SKM-1 treated with dmso at 0.1 percent for 144 hours (cell line): ENCODE results near the gene BCAS3.

Experiments used
- DNase-seq: peaks from one replicate; lab custom pipeline; 2025; ENCODE audit not compliant: unreplicated experiment; lab: John Stamatoyannopoulos, UW

The BCAS3 gene

DNA sequence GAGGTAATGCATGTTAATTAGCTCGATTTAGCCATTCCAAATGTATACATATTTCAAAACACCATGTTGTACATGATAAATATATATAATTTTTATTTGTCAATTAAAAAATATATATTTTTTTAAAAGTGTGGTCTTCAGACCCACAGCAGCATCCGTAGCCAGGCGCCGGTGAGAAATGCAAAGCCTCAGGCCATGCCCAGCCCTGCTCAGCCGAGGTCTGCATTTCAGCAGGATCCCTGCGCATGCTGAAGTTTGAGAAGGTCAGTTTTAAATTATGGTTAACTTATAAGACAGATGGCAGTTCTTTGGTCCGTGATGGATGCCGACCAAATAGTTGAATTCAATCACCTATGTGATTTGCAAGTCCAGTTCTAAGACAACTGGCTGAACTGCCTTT lies 694.0 kb downstream of the BCAS3 start:
- DNase-seq: no peak

DNA sequence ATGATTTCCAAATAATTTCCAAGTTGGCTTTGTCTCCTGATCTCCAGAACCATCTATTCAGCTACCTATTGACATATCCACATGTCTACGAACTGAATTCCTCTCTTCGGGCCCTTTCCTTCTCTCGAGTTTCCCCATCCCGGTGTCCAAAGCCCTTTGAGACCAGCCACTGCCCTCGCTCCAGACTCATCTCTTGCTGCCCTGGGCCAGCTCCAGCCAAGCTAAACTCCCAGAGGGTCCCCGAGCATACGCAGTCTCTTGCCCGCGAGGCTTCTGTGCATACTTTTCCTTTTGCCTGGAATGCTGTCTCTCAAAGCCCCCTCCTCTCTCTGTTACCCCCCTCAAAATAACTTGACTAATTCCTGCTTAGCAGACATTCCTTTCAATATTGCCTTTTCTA lies 694.8 kb downstream of the BCAS3 start:
- DNase-seq: no peak

DNA sequence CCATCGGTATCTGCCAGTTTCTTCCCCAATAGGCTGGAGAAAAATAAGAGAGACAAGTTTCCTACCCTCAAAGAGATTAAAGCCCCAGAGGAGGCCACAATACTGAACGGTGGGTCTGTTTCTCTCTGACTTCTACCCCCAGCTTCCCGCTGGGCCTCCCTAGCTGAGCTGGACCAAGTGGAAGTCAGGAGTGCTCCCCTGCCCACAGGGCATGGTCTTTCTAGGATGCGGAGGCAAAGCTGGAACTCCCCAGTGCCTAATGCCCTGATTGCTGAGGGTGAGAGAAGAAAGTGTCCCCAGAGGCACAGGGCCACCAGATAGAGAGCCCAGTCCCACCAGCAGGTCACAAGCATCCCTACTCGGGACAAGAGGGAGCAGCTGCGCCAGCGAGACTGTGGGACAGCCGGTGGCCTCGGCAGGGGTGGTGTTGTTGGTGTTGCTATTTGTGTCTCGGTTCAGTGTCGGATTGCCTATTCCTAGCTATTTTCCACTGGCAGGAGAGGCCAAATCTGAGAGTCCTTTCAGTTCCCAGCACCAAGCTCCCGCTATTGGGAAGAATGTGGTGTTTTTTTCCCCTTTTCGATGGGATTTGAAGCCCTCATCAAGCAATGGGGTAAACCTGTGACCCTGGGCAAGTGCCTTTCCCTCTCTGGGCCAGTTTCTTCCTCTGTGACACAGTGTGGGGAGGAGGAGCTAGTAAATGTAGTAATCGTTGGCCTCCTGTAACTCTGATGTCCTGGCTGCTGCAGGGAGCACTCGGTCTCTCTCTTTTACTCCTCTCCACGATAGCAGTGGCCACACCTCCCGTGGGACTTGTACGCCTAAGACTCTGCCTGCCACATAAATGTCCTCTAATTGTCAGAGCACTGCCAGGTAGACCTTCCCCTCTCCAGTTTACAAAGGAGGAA lies 699.5 kb downstream of the BCAS3 start:
- DNase-seq: no peak

DNA sequence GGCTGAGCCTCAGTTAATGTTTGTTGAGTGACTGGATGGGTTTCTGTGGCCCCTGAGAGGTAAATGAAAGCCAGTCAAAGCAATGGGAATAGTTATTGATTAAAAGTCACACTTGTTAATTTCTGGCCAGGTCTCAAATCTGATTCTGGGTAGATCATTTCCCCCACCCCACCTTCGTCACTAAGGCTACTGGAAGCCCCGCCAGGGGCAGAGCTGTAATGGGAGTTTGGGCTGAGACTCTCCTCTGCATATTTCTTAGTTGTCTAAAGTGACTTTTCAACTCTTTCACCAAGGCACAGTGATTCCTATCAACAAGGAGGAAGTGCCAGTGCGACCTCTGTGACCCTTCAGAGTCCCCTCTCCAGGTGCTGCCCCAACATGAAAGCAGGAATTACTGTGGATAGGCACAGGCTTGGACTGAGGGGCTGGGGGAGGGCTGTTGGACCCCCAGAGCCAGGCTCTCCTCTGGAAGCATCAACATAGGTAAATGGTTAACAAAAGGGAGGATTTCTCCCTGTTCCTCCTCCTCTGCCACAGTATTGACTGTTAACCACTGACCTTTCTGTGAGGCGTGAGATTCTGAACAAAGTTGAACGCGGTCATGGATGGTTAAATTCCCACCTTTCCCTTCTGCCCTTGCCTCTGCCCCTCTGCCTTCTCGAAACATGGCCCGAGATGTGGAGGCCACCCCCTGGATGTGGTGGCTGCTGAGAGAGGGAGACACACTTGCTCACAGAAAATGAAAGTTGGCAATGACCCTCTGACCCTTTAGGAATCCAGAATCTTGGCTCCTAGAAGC lies 701.2 kb downstream of the BCAS3 start:
- no peak for DNase-seq

DNA sequence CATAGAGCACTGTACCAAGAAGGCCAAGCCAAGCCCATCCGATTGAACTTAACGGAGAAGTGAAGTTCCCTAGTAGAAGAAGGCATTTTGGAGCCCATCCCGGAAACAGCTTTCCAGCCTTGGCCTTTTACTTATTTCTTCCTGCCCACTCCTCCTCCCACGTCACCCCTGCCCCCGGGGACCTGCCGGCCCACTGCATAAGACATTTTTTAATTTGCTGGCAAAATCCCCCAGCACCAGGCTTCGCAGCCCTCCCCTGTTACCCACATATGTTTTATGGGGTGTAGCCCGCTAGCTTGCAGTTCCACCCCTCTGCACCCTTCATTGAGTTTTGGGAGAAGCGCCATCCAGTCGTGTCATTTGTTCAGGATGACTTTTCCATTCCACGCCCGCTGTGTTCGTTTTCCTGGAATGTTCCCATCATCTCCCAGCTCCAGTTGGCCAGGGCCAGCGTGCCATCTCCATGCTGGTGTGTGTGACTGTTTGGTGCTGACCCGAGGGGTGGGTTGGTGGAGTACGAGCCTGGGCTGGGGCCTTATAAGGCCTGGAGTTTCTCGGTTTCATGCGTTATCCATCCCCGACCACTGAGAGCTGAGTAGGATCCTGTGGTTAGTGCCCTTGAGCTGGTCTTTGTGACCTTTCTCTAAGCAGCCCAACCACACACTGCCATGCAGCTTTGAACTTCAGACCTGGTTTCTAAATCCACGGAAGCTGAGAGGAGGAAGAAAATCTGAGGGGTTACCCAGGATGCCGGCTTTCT lies 702.0 kb downstream of the BCAS3 start:
- DNase-seq: no peak

DNA sequence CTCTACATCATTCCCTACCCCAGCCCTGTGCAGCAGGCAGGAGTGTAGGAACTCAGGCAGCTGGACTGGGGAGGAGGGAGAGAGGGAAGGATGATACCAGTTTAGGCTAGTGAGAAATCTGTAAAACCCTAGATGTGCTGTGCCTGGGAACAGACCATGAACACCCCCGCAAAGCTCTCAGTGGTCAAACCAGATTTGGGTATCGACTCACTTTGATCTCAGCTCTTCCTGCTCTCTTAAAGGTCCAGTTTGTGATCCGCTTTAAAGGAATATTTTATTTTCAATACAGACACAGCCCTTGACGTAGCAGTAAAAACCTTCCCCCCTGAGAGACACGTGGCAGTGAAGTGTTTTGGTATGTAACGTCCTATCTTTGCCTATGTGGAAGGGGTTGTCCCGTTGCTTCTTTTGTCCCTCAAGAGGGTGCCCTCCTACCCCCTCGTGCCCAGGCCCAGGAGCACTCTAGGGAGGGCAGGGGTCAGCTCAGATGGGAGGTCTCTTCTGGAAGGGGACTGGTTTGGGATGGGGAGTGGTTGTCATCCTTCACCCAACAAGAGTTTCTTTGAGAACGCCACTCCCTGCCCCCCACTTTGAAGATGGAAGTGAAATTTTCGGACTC lies 702.7 kb downstream of the BCAS3 start:
- no peak for DNase-seq

DNA sequence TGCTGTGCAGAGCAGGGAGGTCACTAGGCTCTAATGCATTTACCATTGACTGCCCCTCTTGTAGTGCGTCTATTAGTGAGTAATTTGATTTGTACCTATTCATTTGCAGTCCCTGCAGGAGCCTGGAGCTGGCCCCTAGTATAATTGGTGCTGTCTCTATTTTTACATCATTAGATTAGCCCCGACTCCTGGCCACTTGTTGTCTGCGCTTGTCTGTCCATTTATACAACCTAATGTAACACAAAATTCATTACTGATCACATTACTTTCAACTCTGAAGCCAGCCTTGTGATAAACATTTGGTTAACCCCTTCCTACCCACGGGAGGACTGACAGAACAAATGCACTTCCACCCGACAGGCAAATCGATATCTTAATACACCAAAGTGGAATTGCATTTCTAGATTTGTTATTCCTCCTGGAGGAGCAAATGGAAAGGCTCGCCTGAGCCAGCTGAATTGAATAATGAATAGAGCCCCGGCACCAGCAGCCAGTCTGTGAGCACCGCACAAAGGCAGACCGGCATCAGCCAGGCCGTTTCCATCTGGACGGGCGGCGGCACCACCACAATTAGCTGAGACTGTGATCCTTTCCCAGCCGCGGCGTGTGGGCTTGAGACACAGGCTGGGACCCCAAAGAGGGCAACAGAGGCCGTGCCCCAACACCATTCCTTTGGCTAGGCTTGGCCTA lies 703.3 kb downstream of the BCAS3 start:
- no peak for DNase-seq

DNA sequence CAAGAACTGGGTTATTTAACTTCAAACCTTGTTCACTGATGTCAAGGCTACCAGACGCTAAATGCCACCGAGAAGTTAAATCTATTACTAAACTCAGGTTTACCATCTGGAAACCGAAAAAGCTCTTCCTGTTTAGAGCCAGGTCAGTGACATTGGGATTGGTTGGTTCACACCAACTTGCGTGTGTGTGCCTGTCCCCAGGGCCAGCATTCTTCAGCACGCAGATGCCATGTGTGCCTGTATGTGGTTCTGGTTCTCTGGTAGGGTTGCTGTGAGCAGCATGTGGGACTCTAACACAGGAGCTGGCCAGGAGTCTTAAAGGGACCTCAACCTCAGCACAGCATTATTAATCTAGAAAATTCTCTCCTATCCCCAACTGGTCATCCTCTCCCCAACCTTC lies 703.9 kb downstream of the BCAS3 start:
- DNase-seq: no peak

DNA sequence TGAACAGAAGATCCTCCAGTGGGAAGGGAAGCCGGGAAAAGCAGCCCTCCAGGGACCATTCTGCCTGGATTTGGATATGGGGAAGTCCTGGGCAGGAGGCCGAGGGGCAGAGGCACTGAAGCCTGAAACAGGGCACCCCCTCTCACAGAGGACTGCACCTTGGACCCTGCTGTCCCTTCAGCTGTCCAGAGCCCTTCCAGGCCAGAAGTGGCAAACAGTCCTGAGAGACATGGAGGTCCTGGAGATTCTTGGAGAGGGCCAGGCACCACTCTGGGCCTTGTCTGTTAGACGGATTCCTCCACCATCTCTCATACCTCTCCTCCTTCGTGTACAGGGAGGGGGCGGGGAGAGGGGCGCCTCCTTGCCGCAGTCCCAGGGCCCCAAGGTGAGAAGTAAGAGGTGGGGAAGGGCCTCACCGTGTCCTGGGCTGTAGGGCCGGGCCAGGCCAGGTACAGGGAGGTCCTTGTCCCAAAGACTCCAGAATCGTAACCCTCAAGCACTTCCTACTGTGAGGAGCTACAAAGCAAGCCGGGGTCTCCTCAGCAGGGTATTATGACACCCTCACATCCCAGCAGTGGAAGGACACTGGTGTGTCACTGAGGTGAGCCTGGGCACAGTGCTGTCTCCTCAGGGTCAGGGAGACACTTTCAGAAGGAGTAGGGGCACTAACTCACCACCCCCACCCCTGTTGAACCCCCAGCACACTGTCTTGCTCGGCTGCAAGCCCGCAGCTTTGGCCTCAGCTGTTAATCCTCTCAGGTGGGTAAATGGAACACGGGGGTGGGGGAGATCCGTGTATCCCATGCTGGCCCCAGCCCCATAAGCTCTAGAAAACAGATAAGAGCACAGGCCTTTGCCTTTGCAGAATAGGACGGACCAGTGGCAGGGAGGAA lies 705.4 kb downstream of the BCAS3 start:
- no peak for DNase-seq

DNA sequence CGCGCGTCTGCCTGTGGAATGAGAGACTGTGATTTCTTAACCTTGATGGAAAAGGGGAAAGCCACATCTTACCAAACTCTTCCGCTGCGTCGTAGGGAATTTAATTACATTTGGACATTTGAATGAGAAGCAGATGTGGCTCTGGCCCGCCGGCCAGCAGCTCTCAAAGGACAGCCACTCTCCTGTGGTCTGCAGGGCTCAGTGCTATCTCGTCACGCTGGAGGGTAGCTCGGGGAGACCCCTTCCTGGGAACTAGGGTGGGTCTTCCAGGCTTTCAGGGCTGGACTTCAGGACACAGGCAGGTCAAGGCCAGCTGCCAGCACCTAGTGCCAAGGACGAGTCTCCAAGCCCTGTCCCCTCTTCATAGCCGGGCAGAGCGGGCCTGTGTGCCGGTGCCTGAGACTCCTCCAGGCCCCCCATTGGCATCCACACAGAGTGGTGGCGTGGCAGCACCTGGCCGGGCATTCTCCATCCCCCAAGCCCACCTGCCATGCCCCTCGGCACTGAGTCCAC lies 706.1 kb downstream of the BCAS3 start:
- DNase-seq: no peak

DNA sequence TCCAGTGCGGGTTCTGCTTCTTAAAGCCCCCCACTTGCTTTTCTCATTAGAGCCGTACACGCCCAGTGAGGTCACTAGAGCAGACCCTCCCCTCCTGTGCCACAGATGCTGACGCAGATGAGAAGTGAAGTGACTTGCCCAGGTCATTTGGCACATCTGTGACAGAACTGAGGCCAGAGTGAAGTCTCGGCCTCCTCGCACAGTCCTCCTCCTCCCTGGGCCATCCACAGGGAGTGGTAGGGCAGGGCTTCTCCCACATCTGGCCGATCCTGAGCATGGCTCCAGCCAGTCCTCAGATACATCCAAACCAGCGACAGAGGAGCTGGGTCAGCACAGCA lies 706.7 kb downstream of the BCAS3 start:
- DNase-seq: no peak

DNA sequence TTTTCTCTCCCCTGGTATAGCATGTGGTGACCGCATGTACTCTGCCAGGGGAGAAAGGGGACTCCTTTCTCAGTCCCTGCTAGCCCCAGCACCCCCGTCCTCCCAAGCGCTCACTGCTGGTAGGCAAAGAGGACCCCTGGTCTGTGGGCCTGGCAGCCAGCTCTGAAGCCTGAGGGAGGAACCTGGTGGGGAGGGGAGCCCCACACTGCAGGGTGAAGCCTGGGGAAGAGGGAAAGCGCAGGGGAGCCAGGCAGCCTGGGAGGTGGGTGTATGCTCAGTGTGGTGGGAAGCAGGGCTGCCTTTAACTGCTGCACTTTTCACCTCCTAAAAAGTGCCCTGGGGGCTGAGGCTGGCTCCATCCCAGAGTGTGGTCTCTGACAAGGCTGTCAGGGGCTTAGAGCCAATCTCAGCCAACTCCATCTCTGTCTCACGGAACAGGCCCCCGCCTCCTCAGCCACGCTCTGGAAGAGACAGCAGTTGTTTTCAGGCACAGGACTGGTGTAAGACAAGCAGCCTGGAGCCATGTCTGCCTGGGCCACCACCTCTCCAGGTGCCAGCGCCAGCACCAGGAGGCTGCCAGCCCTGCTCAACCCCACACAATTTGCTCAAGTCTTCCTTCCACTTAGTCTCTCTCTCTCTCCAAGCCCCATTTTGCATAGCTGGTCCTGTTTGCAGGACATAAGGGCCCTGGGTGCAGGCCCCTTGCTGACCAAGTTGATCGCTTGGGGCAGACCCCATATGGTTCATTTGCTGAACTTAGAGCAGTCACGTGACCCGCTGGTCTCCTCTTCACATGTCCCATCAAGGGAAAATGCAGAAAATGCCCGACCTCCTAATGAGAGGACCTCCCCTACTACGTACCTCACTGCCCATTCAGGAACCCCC lies 707.3 kb downstream of the BCAS3 start:
- no peak for DNase-seq

DNA sequence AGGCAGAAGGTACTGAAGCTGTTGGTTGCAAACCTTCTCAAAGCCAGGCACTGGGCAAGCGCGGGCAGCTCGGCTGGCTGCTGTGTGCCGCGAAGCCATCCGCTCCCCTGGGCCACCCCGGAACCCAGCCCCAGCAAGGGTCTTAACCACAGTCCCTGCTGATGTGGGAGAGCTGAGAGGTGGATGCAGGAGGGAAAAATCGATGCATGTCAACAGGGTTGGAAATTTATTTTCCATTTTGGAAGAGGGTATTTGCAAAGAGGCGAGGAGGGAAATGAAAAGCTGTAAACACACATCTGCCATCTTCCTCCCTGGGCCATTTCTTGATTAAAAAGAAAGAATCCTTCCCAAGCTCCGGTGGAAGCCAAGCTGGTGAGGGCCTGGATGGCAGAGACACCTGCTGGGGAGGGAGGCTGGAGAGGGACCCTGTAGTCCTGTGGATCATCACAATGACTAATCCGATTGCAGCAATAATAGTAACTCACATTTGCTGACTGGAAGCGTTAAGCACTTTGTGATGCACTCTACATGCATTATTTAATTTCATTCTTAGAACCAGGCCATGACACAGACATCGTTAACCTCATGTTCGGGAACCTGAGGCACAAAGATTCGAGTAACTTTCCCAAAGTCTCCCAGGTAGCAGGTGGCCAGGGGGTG lies 708.1 kb downstream of the BCAS3 start:
- DNase-seq: no peak

DNA sequence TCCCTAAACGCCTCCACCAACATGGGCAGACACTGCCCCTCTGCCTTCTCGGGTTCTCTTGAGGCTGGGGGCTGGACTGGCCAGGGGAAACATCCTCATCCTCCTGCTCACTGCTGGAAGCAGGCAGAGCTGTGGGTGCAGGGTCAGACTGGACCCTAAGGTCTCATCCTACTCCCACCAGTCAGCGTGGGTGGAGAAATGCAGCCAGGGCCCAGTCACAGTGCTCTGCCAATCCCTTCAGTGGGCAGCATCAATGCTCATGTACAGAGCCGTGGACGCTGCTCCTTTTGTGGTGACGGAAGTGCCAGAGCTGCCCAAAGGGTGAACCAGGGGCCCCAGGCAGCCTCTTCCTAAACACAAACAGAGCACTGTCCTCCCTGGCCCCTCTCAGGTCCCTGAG lies 708.6 kb downstream of the BCAS3 start:
- DNase-seq: no peak

DNA sequence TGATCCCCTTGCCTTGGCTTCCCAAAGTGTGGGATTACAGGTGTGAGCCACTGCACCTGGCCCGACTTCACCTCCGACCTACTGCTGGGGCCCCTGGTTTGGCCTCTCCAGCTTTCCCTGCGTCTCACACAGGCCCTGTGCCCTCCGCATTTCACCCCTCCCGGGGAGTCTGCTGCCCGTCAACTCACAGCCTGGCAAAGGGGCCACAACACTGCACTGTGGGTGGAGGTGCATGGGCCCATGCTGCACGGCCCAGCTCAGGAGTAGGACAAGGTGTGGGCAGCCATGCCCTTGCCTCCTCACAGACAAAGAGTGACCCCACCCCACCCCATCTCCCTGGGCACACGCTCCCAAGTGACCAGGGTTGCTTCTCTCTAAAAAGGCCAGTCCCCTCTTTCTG lies 709.4 kb downstream of the BCAS3 start:
- DNase-seq: no peak

DNA sequence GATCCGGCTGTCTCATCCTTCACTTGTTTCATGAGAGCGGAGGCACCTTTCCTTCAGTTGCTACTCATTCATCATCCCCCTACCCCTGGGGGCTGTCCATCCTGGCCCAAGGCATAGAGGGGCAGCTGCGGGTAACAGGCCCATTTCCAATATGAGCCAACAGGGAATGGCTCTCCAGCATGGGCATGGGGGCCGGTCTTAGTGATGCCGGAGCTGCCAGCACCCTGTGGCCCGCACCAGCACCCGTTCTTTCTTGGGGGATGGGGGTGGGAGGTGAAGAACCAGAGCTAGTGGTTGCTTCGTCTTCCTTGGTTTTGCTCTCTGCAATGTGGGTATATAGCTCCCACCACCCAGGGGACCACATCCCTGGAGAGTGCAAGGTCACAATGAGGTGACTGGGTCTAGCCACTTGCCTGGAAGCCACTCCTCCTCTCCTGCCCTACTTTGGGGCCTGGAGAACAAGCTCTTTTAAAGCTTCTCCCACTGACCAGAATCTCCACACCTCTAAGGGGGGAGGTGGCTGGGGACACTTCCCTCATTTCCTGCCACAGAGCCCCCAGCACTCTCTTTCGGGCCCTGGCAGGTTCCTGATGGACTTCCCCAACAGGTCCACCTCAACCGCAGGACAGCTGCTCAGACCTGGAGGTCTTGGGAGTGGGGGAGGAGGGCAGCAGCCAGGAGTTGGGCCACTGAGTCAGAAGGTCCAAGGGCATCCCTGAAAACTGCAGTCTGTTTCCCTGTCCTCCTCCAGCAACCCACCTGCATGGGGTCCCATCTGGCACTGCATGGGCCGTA lies 710.1 kb downstream of the BCAS3 start:
- DNase-seq: no peak
